HL-60 (cell line): ENCODE measurements around the gene S1PR1.

ENCODE experiments used
- CTCF ChIP-seq: IDR thresholded peaks from one replicate; pipeline ENCODE4 v1.5.1; 2011; ENCODE audit warnings: low read length, control low read depth, inconsistent platforms; ENCODE audit not compliant: insufficient read depth
- SPI1 ChIP-seq: IDR thresholded peaks from 2 replicates; pipeline ENCODE4 v1.6.1; 2012; ENCODE audit warnings: low read depth, mild to moderate bottlenecking, borderline replicate concordance

GRCh38 chr1:101237229-101237837, 514 bp downstream of the S1PR1 start:
- TF ChIP-seq CTCF = no peak
- TF ChIP-seq SPI1 = no peak
